Tibial nerve (tissue), 4 donors: ENCODE data around the gene CLIC6.

ENCODE experiments used
- EP300 ChIP-seq, 2 donors: sonication (generic); formaldehyde crosslinking; IDR thresholded peaks; one replicate each; pipeline ENCODE4 v1.6.1; 2017; ENCODE audit warnings: antibody characterized with exemption in 2 of 2, mild to moderate bottlenecking in 1 of 2
- POLR2A ChIP-seq, 2 donors: fragments of 450-650 bp; IDR thresholded peaks; one replicate each; pipeline ENCODE4 v1.6.1; 2017; ENCODE audit warnings: antibody characterized with exemption in 2 of 2, mild to moderate bottlenecking in 2 of 2, moderate library complexity in 2 of 2
- TF ChIP-seq, protein P1 (sequence below), 5 experiments: fragments of 200-600 bp in 3 of 5; fragments of 450-650 bp in 2 of 5; sonication (generic) in 3 of 5; IDR thresholded peaks; one replicate each; pipeline ENCODE4 v1.5.1; 2016 to 2019; ENCODE audit warnings: antibody characterized with exemption in 5 of 5, mild to moderate bottlenecking in 3 of 5, moderate library complexity in 2 of 5

DNA sequence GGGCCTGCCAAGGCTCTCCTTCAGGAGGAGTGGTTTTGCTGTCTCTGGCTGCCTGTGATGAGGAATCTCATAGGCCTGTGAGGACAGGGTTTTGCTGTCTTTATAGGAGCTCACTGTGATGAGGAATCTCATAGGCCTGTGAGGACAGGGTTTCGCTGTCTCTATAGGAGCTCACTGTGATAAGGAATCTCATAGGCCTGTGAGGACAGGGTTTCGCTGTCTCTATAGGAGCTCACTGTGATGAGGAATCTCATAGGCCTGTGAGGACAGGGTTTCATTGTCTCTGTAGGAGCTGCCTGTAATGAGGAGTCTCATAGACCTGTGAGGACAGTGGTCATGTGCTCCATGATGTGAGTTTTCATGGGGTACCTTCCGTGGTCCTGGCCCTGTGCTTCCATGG lies 29.0 kb downstream of the CLIC6 start:
- TF ChIP-seq POLR2A (IDR thresholded peaks at IDR 0.05) (no peak), EP300 (IDR thresholded peaks at IDR 0.05) (no peak)
- TF ChIP-seq, protein P1, sequence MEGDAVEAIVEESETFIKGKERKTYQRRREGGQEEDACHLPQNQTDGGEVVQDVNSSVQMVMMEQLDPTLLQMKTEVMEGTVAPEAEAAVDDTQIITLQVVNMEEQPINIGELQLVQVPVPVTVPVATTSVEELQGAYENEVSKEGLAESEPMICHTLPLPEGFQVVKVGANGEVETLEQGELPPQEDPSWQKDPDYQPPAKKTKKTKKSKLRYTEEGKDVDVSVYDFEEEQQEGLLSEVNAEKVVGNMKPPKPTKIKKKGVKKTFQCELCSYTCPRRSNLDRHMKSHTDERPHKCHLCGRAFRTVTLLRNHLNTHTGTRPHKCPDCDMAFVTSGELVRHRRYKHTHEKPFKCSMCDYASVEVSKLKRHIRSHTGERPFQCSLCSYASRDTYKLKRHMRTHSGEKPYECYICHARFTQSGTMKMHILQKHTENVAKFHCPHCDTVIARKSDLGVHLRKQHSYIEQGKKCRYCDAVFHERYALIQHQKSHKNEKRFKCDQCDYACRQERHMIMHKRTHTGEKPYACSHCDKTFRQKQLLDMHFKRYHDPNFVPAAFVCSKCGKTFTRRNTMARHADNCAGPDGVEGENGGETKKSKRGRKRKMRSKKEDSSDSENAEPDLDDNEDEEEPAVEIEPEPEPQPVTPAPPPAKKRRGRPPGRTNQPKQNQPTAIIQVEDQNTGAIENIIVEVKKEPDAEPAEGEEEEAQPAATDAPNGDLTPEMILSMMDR (IDR thresholded peaks at IDR 0.05), result no peak
